Stimulated activated CD4-positive, alpha-beta T cell treated with anti-CD3 and anti-CD28 coated beads, Interleukin-2, amount 100 ng/mL, for 48 hours (primary cell): Measurements from ENCODE around the gene TIMM17B.
A peak's percentile ranks its signal among the peaks of the same experiment; 100 is the strongest.

ENCODE experiments used
- DNase-seq, 2 donors: peaks; one replicate each; pipeline ENCODE4 v3.0.0-alpha.2; 2020

TIMM17B gene

DNA sequence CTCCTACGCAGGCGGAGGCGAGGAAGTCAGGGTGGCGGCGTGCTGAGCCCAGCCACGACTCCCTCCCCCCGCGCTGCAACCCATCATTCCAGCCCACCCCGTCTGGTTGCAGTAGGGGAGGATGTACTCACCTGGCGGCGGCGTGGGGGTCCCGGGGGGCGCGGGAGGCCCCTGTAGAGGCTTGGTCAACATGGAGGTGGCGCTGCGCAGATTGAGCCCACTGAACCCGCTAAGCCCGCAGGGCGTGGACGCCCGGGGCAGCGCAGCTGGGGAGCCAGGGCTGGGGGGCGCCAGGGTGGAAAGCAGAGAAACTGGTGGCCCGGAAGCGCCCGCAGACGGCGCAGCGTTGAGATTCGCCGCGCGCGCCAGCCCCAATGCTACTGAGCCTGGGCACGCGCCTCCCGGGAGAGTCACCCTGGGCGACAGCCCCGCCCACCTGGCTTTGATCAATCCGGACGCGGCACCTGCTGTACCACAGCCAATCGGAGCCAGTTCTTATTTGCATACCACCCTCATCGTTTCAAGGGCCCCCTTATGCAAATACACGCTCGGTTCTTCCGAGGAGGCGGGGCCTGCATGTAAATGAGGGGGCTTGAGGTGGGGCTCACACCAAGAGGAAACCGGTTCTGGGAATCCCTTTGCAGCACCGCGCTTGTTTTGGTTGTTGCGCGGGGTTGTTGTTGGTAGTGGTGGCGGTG, 21.2 kb upstream of the TIMM17B start, which contains the start of gene PIM2:
TSS of gene PIM2 (minus strand) at position 382 of the 698 bp plus-strand sequence. CDS start at position 192, 190 bp downstream.
- peak; percentile 76 to 79 for DNase-seq

DNA sequence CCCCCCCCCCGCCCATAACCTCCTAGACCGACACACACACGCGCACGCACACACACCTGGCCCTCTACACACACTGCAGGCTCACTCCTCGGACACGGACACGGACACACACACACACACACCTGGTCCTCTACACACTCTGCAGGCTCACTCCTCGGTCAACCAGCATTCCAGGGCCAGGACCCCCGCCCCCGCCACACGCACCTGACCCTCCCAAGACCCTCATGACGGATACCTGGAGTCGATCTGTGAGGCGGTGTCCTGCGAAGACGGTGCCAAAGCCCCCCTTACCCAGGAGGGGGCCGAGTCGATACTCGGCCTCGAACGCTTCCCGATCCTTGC, 20.7 kb upstream of the TIMM17B start:
- no peak for DNase-seq

DNA sequence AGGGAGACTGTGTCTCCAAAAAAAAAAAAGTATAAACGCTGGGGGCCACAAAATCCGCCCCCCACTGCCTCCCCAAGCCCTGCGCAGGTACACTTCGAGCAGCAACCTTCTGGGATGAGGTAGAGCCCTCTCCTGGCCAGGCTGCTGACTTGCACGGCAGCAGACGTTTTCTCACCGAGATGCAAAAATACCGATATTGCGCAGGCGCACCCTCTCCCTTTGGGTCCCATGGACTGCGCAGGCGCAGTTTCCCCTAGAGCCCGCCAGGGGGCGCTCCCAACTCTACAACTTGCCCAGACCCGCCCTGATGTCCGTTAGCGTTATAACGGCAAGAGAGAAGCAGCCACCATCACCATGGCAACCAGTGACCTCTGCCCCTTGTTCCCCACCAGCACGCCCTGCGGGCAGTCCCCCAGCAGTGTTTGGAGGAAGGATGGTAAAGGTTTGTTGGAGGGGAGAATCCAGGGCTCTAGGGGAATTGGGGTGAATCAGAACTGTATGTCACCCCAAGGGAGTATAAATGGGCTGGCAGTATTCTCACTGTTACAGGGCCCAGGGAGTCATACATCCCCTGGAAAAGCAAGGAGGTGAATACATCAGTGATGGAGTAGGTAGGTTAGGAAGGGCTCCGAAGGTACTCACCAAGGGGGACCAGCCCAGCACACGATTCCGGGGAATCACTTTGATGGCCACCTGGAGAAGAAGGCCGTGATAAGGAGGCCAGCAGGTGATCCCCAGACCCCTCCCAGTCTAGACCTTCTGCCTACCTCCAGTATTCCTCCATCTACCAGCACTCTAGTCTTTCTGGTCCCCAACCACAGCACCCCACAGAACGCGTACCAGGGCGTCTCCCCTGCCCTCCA, 19.8 kb upstream of the TIMM17B start:
- DNase-seq: peak; percentile 75 to 83

DNA sequence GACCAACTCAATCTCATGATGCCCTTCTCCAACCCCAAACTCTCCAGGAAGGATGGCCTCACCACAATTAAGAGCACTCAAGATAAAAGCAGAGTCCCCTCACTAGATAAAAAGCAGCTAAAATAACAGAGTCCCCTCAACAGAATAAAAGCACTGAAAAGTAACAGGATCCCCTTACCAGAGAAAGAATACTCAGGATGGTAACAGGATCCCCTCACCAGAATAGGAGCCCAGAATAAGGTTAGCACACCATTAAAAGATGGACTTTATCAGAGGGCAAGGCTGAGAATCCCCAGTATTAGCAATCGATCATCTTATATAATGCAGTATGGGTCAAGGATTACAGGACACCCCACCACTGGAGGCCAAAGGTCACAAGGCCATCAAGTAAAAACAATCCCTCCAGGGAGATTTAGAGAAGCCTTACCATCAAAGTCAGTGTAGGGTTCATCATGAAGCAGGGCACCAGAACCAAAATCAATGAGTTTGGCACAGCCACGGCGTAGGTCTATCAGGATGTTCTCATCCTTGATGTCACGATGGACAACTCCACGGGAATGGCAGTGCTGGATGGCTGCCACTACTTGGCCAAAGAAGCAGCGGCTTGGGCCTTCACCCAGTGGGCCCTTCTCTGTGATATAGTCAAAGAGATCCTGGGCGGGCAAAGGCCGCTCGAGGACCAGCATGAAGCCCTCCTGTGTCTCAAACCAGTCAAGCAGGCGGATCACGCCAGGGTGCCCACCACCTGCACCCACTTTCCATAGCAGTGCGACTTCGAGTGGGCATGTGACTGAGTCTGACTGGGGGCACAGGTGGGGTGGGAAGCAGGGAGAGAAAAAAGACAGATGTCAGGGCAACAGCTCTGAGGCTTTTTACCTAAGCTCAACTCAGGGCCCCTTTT, 17.3 kb upstream of the TIMM17B start:
- DNase-seq: no peak

DNA sequence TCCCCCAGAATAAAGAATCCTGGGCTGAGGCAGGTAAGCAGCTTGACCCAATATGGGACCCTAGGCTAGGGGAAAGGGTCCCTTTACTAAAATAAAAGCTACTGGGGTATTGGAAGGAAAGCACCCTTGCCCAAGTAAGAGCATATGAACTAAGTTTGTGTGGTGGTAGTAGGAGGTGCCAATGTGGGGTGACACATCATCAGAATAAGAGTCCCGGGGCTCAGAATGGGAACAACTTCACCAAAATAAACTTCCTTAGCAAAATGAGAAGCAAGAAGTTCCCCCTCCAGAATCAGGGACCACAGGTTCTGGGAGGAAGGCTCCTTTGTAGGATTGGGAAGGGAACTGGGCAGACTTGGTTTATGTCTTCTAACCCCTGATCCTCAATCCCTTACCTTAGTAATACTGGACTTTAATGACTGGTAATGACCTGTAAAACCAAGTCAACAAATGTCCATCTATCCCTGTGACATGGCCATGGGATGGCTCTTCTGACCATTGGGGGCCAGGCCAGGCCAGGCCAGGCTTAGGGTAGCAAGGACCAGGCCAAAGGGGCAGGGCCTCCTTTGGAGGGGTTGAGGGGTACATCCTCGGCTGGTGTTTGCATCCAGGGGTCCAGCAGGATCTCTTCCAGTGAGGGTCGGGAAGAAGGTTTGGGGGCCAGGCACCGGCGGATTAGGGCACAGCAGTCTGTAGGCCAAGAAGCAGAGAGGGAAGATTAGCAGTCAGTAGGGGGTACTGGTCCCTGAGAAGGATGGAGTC, 16.2 kb upstream of the TIMM17B start:
- no peak for DNase-seq

DNA sequence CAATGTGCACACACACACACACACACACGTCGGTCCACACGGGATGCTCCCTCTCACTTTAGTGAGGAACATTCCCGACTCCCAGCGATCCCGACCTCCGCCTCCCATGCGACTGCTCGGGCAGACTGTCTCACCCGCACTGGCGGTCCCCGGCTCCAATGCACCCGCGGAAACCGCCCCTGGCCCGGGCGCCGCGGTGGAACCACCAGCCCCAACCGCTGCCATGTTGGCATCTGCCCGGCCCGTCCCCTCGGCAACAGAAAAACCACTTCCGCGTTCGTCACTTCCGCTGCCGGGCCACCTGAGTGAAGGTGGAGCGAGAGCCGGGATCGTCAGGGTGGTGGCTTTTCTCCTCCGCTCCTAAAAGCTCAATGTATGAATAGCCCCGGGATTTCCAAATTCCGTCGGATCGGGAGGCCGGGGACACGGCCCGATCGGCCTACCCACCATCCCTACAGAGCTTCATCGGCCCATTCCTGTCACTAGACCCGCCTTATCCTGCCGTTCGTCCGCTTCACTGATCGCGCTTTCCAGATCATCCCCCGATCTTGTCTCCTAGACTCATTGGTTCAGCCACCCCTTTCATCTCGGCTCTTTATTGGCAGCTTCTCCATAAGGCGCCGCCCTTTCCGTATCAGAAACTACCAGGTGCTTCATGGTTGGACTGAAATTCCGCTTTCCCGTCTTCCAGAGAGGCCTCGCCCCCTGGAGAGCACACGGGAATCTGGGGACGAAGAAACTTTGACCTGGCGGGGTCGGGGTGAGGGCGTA, 14.0 kb upstream of the TIMM17B start, which contains the start of gene SLC35A2:
TSS of gene SLC35A2 (minus strand) at position 235 of the 771 bp plus-strand sequence. CDS start at position 225, 10 bp downstream.
- DNase-seq: peak; percentile 81 to 82

DNA sequence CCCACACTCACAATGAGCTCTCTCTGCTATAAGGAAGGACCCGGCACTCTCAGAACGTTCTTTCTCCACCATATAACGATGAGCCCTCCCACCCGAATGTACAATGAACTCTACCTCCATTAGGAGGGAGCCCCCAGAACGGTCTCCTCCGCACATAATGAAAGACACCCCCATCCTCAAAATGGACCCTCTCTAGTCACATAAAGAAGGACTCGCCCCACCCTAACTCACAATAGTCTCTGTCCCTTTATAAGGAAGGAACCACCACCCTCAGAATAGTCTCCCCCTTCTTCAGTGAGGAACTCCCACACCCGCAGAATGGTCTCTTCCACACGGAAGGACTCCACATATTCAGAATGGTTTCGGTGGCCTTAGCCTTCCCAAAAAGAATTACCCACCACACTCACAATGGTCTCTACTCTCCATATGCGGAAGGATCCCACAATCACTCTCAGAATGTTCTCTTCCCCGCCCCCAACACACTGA, 13.4 kb upstream of the TIMM17B start:
- DNase-seq: no peak

DNA sequence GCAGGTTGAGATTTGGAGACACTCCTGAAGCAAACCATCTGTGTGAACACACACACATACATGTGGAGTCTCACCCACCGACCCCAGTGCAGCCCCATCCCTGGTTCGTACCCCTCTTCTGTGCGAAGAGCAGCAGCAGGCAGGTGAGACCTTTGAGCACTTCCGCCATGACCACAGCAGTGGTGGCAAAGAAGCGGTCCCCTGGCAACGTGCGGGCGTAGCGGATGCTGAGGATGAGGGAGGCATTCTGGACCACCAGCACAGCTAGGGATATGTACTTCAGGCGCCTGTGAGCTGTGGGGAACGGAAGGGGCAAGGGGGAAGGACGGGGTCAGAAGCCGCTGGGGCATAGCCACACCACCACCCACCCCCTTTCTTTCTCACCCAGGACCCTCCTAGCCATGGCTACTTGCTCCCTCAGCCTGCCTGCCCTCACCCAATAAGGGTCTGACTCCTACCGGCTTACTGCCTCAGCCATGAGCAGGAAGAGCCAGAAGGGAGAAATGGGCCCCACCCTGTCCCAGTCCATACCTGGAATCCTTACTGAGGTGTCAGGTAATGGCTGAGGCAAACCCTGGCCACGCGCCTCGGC, 12.2 kb upstream of the TIMM17B start:
- no peak for DNase-seq

DNA sequence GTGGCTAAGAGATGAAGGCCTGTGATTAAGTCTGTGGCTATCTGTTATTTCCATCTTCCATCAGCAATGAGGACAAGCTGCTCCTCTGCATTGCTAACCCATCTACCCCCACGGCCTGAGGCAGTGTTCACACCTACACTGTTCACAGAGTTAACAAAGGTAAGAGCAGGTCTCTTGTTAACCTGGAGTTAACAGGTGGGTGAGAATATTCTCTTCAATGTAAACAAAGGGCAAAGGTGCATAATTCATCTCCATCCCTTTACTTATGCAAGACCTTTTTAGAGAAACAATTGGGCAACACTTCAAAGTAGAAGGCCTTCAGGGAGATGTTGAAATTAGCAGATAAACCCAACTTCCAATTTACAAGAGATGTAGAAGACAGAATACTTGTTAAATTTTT, 11.0 kb upstream of the TIMM17B start:
- no peak for DNase-seq

DNA sequence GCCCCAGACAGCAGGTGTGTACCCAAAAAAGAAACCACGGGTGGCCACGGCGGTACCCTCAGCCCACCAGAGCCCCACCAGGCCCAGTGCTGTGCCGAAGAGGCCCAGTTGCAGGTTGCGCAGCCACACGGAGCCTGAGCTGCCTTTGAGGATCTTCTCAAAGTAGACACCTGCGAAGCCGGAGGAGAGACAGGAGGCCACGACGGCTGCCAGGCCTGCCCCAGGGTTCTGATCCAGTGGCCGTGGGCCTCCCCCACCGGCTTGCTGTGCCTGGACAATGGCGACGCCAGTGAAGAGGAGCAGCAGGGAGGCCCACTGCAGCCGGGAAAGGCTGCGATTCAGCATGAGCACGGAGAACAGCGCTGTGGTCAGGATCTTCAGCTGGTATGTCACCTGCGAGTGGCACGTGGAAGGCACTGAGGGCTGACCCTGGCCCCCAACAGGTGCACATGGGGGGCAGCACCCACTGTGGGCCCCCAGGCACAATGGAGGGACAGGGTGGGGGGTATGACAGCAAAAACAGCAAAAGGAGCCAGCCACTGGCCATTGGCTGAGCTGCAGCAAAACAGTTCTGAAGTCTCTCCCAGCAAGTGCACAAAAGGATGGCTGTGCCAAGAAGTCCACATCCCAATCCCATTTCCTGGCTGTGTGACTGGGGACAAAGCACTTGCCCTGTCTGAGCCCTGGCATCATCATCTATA, 7.7 kb upstream of the TIMM17B start:
- no peak for DNase-seq

DNA sequence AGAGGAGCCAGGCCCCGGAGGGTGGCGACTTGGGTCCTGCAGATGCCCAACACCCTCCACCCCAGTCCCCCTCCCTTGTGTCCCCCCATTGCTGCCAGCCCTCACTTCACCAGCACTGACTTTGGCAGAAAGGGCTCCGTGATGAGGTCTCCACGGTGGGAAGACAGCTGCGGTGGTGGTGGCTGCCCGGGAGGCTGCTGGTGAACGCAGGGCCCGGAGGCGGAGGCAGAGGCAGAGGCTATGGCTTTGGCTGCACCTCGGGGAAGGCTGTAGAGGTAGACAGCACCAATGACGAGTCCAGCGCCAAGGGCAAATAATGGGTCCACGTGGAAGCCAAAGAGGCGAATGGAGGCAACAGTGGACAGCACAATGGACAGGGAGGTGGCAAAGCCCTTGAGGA, 7.1 kb upstream of the TIMM17B start:
- DNase-seq: no peak

DNA sequence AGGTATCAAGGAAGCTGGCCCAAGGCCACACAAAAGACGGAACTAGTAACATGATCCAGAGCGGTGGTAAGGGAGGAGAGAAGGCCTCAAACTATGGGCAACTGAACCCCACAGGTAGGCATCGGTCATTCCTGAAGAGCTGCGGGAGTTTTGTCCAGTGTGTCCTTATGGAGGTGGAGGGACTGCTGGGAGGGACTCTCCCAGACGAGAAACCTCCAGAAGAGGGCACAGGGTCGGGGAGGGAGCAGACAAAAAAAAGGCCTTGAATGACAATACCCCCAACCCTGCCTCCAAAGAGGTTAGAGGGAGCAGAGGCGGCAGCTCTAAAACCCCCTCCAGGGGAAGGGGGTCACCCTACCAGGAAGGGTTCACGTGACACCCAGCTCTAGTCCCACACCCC, 6.6 kb upstream of the TIMM17B start:
- no peak for DNase-seq

DNA sequence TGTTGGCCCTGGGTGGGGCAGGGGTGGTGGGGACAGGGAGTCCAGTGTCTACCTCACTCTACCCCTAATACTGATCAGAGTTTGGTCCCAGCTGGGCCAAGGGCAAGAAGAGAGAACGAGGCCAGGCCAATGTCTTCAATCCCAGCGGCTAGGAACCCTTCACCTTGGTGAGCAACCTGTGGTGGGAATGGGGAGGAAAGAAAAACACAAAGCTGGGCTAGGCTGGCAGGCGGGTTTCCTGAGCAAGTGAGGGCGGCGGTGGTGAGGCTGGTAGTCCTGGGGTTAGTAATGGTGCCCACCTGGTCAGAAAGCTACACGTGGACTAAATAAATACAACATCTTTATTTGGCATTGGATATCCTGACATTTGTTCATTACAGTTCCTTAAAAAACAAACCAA, 5.7 kb upstream of the TIMM17B start:
- DNase-seq: no peak

DNA sequence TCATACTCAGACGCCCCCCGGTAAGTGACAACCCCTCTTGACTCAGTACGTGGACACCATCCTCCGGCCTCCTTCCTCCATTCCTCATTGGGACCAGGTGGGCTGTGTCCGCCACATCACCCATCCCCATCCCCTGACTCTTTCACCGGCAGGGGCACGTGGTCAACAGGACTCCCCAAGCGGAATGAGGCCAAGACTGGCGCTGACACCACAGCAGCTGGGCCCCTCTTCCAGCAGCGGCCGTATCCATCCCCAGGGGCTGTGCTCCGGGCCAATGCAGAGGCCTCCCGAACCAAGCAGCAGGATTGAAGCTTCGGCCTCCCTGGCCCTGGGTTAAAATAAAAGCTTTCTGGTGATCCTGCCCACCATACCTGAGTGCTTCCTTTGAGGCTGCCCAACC, 5.2 kb upstream of the TIMM17B start:
- no peak for DNase-seq

DNA sequence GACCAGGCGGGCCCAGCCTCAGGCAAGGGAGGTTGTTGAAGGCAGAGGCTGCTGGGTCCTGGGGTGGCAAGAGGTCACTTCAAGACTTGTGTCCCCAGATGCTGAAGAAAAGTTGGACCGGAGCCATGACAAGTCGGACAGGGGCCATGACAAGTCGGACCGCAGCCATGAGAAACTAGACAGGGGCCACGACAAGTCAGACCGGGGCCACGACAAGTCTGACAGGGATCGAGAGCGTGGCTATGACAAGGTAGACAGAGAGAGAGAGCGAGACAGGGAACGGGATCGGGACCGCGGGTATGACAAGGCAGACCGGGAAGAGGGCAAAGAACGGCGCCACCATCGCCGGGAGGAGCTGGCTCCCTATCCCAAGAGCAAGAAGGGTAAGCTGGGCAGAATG, 4.6 kb upstream of the TIMM17B start:
- DNase-seq: no peak

DNA sequence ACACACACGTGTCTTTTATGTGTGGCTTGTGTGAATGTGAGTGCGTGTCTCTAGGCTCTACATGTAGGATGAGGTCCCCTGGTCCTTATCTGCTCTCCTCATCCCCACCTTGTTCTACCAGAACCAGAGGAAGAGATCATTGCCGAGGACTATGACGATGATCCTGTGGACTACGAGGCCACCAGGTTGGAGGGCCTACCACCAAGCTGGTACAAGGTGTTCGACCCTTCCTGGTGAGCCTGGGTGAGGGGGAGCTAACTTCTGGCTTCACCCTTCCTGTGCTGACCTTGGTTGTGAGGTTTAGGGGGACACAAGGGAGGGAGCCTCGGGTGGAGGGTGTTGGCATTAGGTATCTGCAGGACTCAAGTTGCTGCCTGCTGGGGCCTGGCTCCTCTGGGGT, 3.5 kb upstream of the TIMM17B start:
- DNase-seq: no peak

DNA sequence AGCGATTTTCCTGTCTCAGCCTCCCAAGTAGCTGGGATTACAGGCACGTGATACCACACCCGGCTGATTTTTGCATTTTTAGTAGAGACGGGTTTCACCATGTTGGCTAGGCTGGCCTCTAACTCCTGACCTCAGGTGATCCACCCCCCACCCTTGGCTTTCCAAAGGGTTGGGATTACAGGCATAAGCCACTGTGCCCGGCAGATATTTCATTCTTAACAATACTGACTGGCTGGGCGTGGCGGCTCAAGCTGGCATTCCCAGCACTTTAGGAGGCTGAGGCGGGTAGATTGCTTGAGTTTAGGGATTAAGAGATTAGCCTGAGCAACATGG, 1.5 kb upstream of the TIMM17B start:
- DNase-seq: no peak

DNA sequence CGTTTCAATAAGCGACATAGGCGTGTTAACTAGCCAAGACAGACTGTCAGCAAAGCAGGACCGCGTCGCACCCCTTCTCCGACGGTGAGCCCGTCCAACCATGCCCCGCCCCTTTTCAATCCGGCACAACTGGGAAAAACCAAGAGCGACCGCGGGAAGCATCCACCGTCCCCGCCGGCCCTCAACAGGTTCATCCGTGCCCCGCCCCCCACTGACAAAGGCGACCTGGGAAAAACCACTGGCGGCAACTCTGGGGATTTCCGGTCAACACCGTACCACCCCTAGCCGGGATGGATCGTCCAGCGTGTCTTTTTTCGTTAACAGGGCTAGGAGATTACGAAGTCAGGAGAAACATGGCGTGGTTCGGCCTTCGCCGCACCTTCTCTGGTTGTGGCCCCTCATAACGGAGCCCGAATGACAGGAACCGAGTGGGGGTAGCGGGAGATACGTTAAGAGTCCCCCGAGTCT, 377 bp downstream of the TIMM17B start:
- no peak for DNase-seq

DNA sequence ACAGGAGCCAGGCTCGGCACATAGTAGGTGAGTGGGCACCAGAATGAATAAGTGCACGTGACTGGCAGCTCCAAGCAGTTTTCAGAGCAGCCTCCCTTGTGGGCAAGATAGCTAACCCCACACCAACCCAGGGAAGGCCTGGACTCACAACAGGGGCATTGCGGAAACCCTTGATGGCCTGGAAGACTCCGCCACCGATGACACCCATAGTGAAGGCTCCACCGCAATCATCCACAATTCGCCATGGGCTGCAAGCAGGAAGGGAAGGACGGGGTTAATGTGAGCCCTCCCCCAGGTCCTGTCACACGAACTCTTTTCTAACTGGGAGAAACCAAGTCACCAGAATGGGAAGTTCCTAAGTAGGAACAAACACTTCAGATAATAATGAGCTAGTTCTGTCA, 957 bp downstream of the TIMM17B start:
- DNase-seq: no peak

DNA sequence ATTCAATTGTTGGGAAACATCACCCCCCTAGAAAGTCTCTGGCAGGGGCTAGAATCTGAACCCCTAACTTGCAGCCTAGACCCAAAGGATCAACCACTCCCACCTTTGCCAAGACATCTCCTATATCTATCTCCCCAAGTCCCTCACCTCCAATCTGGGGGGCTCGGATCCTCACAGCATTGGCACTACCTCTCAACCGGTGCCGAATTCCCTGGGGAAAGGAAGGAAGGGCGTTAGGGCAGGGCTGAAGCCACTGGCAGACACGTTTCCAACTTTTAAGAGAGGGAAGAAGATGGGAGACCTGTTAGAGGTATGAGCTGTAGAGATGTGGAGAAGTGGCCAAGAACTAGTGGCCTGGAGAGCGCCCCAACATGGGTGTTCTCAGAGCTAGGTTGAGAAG, 2.7 kb downstream of the TIMM17B start:
- no peak for DNase-seq
